Activated T-cell treated with anti-CD3 and anti-CD28 coated beads, Interleukin-2, amount 50 U/mL, for 72 hours (primary cell): Measurements from ENCODE around the gene KCNG2. TPM values are rescaled to one million over a fixed set of nuclear protein-coding genes. Genes with fewer than 3 reads are reported as not detected.

Experiments
- ATAC-seq, 2 donors: fragments of 150-1000 bp; cut with Tn5 transposase; replicated peaks in 1 of 2; 2 replicates each; pipeline ENCODE4 v1.10.0; 2021; ENCODE audit warnings: moderate library complexity in 2 of 2, mild to moderate bottlenecking in 1 of 2
- DNase-seq, 2 donors: peaks; one replicate each; pipeline ENCODE4 v3.0.0; 2021 to 2022; ENCODE audit warnings: mixed read lengths in 1 of 2
- H3K27ac Mint-ChIP-seq: one replicate; pipeline ENCODE4 v1.8.0; 2022; ENCODE audit warnings: mild to moderate bottlenecking, moderate library complexity, mixed read lengths
- H3K27me3 Mint-ChIP-seq: one replicate; pipeline ENCODE4 v1.8.0; 2022; ENCODE audit warnings: low read depth, mixed read lengths
- H3K36me3 Mint-ChIP-seq, 2 donors: one replicate each; pipeline ENCODE4 v1.8.0; 2022; ENCODE audit warnings: mixed read lengths in 2 of 2, mild to moderate bottlenecking in 1 of 2; ENCODE audit not compliant: insufficient read depth in 2 of 2
- H3K4me1 Mint-ChIP-seq: one replicate; pipeline ENCODE4 v1.8.0; 2022; ENCODE audit warnings: low read depth, mixed read lengths
- H3K4me3 Mint-ChIP-seq, 2 donors: one replicate each; pipeline ENCODE4 v1.8.0; 2022; ENCODE audit warnings: mild to moderate bottlenecking in 2 of 2, mixed read lengths in 2 of 2, moderate library complexity in 2 of 2
- H3K9me3 Mint-ChIP-seq, 2 donors: one replicate each; pipeline ENCODE4 v1.8.0; 2022; ENCODE audit warnings: mixed read lengths in 2 of 2
- total RNA-seq, 2 donors: library from RNA; stranded (reverse); gene quantifications; one replicate each; pipeline ENCODE4 v1.2.3, GENCODE V29; 2022

KCNG2 gene
- total RNA-seq, 2 donors from 2014 or later: not detected

GRCh38 chr18:79834834-79835233 lies 37.1 kb downstream of the KCNG2 start:
- peaks cover 2 to 8% of the 10 kb centered on the region in 2 donors for H3K9me3 Mint-ChIP-seq
- peaks cover 30% of the 10 kb centered on the region for H3K27me3 Mint-ChIP-seq
- no peak overlapping the region for H3K27ac Mint-ChIP-seq
- H3K4me1 Mint-ChIP-seq: no peaks in the 10 kb centered on the region
- H3K36me3 Mint-ChIP-seq: no peaks in the 10 kb centered on the region
- no peak for DNase-seq
- H3K4me3 Mint-ChIP-seq: no peak overlapping the region
- ATAC-seq: no peak

GRCh38 chr18:79841936-79842335 lies 44.2 kb downstream of the KCNG2 start:
- peaks cover 6 to 7% of the 10 kb centered on the region in 2 donors for H3K9me3 Mint-ChIP-seq
- H3K4me1 Mint-ChIP-seq: no peaks in the 10 kb centered on the region
- peaks cover 15% of the 10 kb centered on the region for H3K27me3 Mint-ChIP-seq
- H3K4me3 Mint-ChIP-seq: no peak overlapping the region
- peaks cover 0 to 3% of the 10 kb centered on the region in 2 donors for H3K36me3 Mint-ChIP-seq
- ATAC-seq (no peak), DNase-seq (no peak)
- H3K27ac Mint-ChIP-seq: no peak overlapping the region

- ATAC-seq (no peak), DNase-seq (no peak)
- H3K27me3 Mint-ChIP-seq: no peaks in the 10 kb centered on the region
- no peak overlapping the region for H3K27ac Mint-ChIP-seq
- peaks cover 0 to 3% of the 10 kb centered on the region in 2 donors for H3K36me3 Mint-ChIP-seq
- H3K9me3 Mint-ChIP-seq: peaks cover 6% of the 10 kb centered on the region in 2 donors
- no peak overlapping the region for H3K4me3 Mint-ChIP-seq
- H3K4me1 Mint-ChIP-seq: no peaks in the 10 kb centered on the region
Measured at GRCh38 chr18:79844999-79845563, 47.3 kb downstream of the KCNG2 start.

GRCh38 chr18:79846936-79847557 lies 49.3 kb downstream of the KCNG2 start:
- Mint-ChIP-seq H3K4me3 (no peak overlapping the region), H3K4me1 (no peaks in the 10 kb centered on the region), H3K9me3 (peaks cover 2 to 6% of the 10 kb centered on the region in 2 donors), H3K36me3 (peaks cover 0 to 3% of the 10 kb centered on the region in 2 donors), H3K27me3 (no peaks in the 10 kb centered on the region), H3K27ac (no peak overlapping the region)
- DNase-seq (no peak), ATAC-seq (no peak)

- H3K4me3 Mint-ChIP-seq: no peak overlapping the region
- DNase-seq (no peak), ATAC-seq (no peak)
- H3K27me3 Mint-ChIP-seq: no peaks in the 10 kb centered on the region
- H3K9me3 Mint-ChIP-seq: no peaks in the 10 kb centered on the region
- peaks cover 0 to under 1% of the 10 kb centered on the region in 2 donors for H3K36me3 Mint-ChIP-seq
- no peak overlapping the region for H3K27ac Mint-ChIP-seq
- H3K4me1 Mint-ChIP-seq: no peaks in the 10 kb centered on the region
Measured at GRCh38 chr18:79847606-79848293, 50.0 kb downstream of the KCNG2 start.

DNA sequence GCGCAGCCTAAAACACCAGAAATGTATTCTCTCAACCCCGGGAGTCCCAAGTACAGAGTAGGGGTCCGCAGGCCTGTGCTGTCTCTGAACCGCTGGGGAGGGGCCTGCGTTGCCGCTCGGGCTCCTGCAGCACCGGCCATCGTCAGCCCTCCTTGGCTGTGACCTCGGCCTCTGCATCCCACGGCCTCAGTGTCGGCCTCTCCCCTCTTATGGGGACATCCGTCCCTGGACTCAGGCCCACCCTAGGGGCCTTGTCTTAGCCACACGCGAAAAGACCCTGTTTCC lies 50.5 kb downstream of the KCNG2 start:
- no peak overlapping the region for H3K4me3 Mint-ChIP-seq
- no peaks in the 10 kb centered on the region for H3K9me3 Mint-ChIP-seq
- H3K4me1 Mint-ChIP-seq: no peaks in the 10 kb centered on the region
- H3K27me3 Mint-ChIP-seq: no peaks in the 10 kb centered on the region
- ATAC-seq (no peak), DNase-seq (no peak)
- no peak overlapping the region for H3K27ac Mint-ChIP-seq
- H3K36me3 Mint-ChIP-seq: no peaks in the 10 kb centered on the region

DNA sequence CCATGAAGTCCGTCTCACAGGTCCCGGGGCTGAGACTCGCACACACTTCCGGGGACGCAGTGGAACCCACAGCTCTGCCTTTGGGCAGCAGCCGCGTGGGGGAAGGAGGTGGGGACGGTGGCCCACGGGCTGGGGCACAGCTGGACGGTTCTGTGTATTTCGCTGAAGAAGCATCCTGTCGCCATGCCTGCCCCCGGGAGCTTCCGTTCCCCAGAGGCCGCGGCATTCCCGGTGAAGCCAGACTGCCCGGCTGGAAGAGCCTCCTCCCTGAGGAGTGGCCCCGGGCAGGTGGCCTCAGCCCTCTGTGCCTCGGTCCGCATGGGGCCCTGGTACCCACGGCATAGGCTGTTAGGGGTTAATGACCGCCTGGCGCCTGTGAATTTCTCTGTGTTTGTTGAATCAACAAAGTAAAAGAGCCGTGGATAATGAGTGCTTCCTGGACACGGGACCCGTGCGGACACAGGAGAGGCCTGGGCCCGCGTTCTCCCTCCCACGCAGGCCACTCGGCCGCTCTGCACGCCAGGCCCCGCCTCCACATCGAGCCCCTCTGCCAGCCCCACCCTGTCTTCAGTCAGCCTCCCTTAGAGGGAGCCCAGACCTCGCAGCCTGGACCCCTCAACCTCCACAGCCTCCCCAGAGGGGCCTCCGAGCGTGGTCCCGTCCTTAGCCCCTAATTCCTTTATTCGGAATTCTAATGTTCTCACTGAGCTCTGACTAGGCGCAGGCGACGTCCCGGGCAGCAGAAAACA lies 51.0 kb downstream of the KCNG2 start:
- Mint-ChIP-seq H3K27me3 (no peaks in the 10 kb centered on the region), H3K4me3 (no peak overlapping the region), H3K9me3 (no peaks in the 10 kb centered on the region), H3K27ac (no peak overlapping the region), H3K4me1 (no peaks in the 10 kb centered on the region), H3K36me3 (no peaks in the 10 kb centered on the region)
- DNase-seq (no peak), ATAC-seq (no peak)

DNA sequence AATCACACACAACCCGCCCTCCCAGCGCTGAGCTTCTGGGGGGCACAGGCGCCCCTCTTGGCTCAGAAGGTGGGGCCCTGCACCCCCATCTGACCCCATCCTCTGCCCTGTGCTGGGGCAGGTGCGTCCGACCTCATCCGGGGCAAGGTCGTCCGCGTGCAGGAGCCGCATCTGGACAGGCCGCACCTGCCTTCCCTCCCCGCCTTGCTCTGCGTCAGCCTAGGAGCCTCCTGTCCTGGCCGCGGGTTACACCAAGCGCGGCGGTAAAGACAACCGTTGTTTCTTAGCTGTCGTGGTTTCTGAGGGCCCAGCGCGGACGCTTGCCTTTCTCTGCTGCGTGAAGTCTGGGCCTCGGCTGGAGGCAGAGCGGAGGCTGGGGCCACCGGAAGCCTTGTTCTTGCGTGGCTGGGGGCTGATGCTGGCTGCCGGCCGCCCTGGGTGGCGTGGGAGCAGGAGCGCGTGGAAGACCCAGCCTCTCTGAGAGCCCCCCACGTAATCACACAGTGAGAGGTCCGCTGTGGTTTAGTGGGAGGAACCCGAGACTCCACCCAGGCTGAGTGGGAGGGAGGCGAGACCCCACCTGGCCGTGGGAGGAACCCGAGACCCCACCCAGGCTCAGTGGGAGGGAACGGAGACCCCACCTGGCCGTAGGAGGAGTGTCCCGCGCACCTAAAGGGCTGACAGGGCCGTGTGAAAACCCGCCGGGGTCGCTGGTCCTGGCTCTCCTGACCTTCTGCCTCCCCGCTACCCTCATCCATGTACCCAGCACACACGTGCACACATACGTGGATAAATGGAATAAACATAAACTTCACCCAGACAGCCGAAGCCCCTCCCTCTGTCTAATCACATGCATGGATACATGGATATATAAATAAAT lies 51.8 kb downstream of the KCNG2 start:
- no peaks in the 10 kb centered on the region for H3K4me1 Mint-ChIP-seq
- ATAC-seq (no peak), DNase-seq (no peak)

DNA sequence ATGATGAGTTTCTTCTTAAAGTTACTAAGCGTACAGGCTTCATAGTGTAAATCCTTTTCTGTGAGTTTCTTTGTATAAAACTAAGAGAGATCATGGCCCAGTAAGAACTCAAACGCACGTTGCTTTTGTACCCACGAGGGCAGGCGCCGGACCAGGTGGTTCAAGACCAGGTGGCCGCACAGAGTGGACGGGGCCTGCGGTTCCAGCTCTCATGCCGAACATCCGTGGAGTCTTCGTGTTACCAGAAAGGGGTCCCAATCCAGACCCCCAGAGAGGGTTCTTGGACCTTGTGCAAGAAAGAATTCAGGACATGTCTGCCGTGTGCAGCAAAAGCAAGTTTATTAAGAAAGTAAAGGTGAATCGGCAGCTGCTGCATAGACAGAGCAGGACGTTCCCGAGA lies 53.0 kb downstream of the KCNG2 start:
- Mint-ChIP-seq H3K27ac (no peak overlapping the region), H3K4me3 (no peak overlapping the region), H3K4me1 (no peaks in the 10 kb centered on the region), H3K36me3 (no peaks in the 10 kb centered on the region), H3K27me3 (peaks cover 3% of the 10 kb centered on the region), H3K9me3 (no peaks in the 10 kb centered on the region)
- no peak for DNase-seq
- no peak for ATAC-seq

More for the DNA sequence above, 51.8 kb downstream of the KCNG2 start:
- Mint-ChIP-seq H3K4me3 (no peak overlapping the region), H3K9me3 (no peaks in the 10 kb centered on the region), H3K27me3 (no peaks in the 10 kb centered on the region), H3K27ac (no peak overlapping the region), H3K36me3 (no peaks in the 10 kb centered on the region)

DNA sequence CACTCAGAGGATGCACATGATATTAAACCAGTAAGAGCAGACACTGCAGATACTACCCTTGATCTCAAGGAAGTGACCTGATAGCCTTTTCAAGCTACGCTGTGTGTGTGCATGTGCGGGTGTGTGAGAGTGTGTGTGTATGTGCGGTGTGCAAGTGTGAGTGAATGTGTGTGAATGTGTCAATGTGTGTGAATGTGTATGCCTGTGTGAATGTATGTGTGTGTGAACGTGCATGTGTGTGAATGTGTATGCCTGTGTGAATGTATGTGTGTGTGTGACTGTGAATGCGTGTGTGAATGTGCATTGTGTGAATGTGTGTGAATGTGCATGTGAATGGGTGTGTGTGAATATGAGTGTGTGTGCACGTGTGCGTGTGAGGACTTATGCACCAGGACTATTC lies 53.8 kb downstream of the KCNG2 start:
- H3K4me3 Mint-ChIP-seq: no peak overlapping the region
- H3K4me1 Mint-ChIP-seq: no peaks in the 10 kb centered on the region
- no peaks in the 10 kb centered on the region for H3K9me3 Mint-ChIP-seq
- H3K27ac Mint-ChIP-seq: no peak overlapping the region
- ATAC-seq: no peak
- H3K36me3 Mint-ChIP-seq: no peaks in the 10 kb centered on the region
- no peak for DNase-seq
- peaks cover 6% of the 10 kb centered on the region for H3K27me3 Mint-ChIP-seq

DNA sequence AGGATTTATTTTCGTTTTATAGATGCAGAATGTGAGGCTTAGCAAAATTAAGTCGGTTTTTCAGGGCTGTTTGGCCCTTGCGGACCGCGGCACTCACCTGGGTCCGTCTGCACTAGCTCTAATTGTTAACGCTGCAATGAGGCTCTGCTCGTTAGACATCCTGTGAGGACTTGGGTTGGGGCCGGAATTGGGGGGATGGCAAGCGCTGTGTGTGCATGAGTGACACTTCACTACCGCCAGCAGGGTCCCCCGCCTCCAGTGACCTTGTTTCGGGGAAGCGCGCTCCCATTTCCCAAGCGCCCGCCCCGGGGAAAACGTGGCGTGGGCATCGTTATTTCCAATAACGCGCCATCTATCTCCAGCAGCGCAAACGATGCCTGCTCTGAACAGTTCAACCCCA lies 54.2 kb downstream of the KCNG2 start:
- H3K4me3 Mint-ChIP-seq: no peak overlapping the region
- H3K27me3 Mint-ChIP-seq: peaks cover 6% of the 10 kb centered on the region
- no peak overlapping the region for H3K27ac Mint-ChIP-seq
- DNase-seq (no peak), ATAC-seq (no peak)
- no peaks in the 10 kb centered on the region for H3K36me3 Mint-ChIP-seq
- H3K4me1 Mint-ChIP-seq: no peaks in the 10 kb centered on the region
- H3K9me3 Mint-ChIP-seq: no peaks in the 10 kb centered on the region

DNA sequence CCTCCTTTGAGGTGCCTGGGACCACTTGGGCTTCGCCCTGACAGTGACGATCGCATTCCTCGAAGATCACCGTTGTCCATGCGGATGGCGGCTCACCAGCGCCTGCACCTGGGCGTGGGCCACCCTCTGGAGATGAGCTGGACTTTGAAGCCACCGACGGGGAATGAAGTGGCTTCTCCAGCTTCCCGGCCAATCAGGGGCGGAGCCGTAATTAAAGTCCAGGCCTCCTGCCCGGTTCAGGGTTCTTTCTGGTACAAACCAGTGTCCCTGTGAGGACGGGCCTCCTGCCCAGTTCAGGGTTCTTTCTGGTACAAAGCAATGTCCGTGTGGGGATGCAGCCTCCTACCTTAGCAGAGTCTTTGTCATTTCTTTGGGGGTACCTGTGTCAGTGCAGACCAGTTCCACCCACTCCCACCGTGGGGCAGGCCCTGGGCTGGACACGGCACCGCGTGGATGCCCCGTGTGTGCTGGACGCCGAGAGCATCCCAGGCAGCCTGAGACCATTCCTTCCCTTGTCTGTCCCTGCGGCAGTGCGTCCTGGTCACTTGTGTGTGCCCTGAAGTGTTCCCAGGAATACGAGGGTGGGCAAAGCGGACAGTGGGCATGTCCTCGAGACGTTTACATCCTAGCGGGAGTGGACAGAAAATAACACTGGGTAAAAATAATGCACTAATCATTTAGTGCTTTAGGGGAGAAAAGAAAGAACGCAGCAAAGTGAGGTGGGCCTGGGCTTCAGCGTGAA lies 55.0 kb downstream of the KCNG2 start:
- no peaks in the 10 kb centered on the region for H3K9me3 Mint-ChIP-seq
- no peak for ATAC-seq
- H3K4me3 Mint-ChIP-seq: no peak overlapping the region
- no peaks in the 10 kb centered on the region for H3K4me1 Mint-ChIP-seq
- no peaks in the 10 kb centered on the region for H3K36me3 Mint-ChIP-seq
- H3K27ac Mint-ChIP-seq: no peak overlapping the region
- peaks cover 6% of the 10 kb centered on the region for H3K27me3 Mint-ChIP-seq
- DNase-seq: no peak
